Adrenal gland (tissue), 5 donors: ENCODE data around the gene RPL11.

Source experiments
- POLR2A ChIP-seq, 2 donors: fragments of 450-650 bp; IDR thresholded peaks; one replicate each; pipeline ENCODE4 v1.6.1; 2017; ENCODE audit warnings: antibody characterized with exemption in 2 of 2, mild to moderate bottlenecking in 2 of 2, moderate library complexity in 1 of 2
- TF ChIP-seq, protein P1 (sequence below), 6 experiments: fragments of 450-650 bp in 4 of 6; fragments of 200-600 bp in 2 of 6; sonication (generic) in 1 of 6; IDR thresholded peaks; 1 replicate in 5 of 6; 2 replicates in 1 of 6; pipeline versions ENCODE4 v1.5.1 to v1.8.0; 2016 to 2021; ENCODE audit warnings: antibody characterized with exemption in 6 of 6, mild to moderate bottlenecking in 2 of 6, moderate library complexity in 1 of 6
- donor health status: DM: no; HTN: no; CAD: no.

DNA sequence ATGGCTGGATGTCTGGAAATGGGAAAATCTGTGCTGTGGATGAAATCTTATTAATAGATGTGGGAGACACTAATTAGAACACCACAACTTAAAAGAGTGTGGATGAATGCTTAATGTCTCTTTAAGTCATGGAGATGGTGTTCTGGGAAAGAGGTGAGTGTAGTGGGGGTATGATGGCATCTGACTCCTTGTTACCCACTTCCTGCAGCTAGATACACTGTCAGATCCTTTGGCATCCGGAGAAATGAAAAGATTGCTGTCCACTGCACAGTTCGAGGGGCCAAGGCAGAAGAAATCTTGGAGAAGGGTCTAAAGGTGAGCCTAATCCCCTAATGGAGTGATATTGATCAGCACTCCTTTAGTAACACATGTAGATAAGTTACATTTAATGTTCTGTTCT is 2.0 kb downstream of the RPL11 start:
- TF ChIP-seq, protein P1, sequence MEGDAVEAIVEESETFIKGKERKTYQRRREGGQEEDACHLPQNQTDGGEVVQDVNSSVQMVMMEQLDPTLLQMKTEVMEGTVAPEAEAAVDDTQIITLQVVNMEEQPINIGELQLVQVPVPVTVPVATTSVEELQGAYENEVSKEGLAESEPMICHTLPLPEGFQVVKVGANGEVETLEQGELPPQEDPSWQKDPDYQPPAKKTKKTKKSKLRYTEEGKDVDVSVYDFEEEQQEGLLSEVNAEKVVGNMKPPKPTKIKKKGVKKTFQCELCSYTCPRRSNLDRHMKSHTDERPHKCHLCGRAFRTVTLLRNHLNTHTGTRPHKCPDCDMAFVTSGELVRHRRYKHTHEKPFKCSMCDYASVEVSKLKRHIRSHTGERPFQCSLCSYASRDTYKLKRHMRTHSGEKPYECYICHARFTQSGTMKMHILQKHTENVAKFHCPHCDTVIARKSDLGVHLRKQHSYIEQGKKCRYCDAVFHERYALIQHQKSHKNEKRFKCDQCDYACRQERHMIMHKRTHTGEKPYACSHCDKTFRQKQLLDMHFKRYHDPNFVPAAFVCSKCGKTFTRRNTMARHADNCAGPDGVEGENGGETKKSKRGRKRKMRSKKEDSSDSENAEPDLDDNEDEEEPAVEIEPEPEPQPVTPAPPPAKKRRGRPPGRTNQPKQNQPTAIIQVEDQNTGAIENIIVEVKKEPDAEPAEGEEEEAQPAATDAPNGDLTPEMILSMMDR (IDR thresholded peaks at IDR 0.05), result no peak
- no peak for TF ChIP-seq POLR2A (IDR thresholded peaks at IDR 0.05)
